Right atrium auricular region (tissue), 2 donors: ENCODE measurements around the gene MBD3L2B. TPM values are rescaled to one million over a fixed set of nuclear protein-coding genes. Genes with fewer than 3 reads are reported as not detected.
"Not testable (repeated sequence)": the region's sequence is repeated elsewhere in the genome, so short reads cannot be mapped to it uniquely, and the experiment has no call there.

Experiments
- DNase-seq: peaks from one replicate; pipeline ENCODE4 v3.0.0-alpha.2; 2019; ENCODE audit warnings: low spot score
- H3K27ac ChIP-seq, 2 donors: fragments of 200-600 bp; sonication (generic); 1 replicate in 1 of 2; 2 replicates in 1 of 2; pipeline ENCODE4 v1.5.1; 2016 to 2019
- H3K27me3 ChIP-seq, 2 donors: fragments of 200-600 bp; sonication (generic); one replicate each; pipeline versions ENCODE4 v1.5.1 to v1.6.0; 2017 to 2019
- H3K36me3 ChIP-seq: fragments of 200-600 bp; sonication (generic); one replicate; pipeline ENCODE4 v1.5.1; 2016
- H3K4me1 ChIP-seq, 2 donors: fragments of 200-600 bp; sonication (generic); one replicate each; pipeline versions ENCODE4 v1.5.1 to v1.6.0; 2017 to 2019
- H3K4me3 ChIP-seq, 2 donors: fragments of 200-600 bp; sonication (generic); 1 replicate in 1 of 2; 2 replicates in 1 of 2; pipeline ENCODE4 v1.5.1; 2017 to 2019; ENCODE audit warnings: mild to moderate bottlenecking in 1 of 2, moderate library complexity in 1 of 2
- H3K9me3 ChIP-seq, 2 donors: fragments of 200-600 bp; sonication (generic); one replicate each; pipeline ENCODE4 v1.5.1; 2019
- total RNA-seq, 2 donors: library from RNA; depleted of rRNA; stranded (reverse); fragments of >200 nt; gene quantifications; one replicate each; pipeline ENCODE4 v1.1.0, GENCODE V29; 2016
- TF ChIP-seq, protein P1 (sequence below), 2 donors: fragments of 200-600 bp; sonication (generic); IDR thresholded peaks; one replicate each; pipeline ENCODE4 v1.5.1; 2019; ENCODE audit warnings: antibody characterized with exemption in 2 of 2

Gene MBD3L2B
- total RNA-seq, 2 donors from 2014 or later: not detected

DNA sequence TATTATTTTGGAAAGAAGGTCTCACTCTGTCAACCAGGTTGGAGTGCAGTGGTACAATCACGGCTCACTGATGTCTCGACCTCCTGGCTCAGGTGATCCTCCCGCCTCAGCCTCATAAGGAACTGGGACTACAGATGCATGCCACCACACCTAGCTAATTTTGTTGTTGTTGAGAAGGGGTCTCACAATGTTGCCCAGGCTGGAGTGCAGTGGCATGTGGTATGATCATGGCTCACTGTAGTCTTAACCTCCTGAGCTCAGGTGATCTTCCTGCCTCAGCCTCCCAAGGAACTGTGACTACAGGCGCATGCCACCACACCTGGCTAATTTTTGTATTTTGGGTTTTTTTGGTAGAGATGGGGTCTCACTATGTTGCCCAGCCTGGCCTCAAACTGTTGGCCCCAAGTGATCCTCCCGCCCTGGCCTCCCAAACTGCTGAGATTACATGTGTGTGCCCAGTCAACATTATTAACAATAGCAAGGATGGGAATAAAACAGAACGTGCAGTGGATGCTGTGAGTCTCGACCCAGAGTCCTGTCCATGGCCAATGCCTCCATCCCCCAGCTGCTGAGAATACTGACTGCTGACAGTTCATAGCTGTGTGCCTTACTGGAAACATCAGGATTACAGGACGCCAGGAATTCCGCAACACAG is 42.7 kb upstream of the MBD3L2B start:
- Histone ChIP-seq H3K9me3 (no peaks in the 10 kb centered on the region), H3K4me1 (no peaks in the 10 kb centered on the region), H3K36me3 (no peaks in the 10 kb centered on the region), H3K27ac (no peak overlapping the region), H3K27me3 (no peaks in the 10 kb centered on the region), H3K4me3 (no peak overlapping the region)
- DNase-seq: no peak
- TF ChIP-seq, protein P1, sequence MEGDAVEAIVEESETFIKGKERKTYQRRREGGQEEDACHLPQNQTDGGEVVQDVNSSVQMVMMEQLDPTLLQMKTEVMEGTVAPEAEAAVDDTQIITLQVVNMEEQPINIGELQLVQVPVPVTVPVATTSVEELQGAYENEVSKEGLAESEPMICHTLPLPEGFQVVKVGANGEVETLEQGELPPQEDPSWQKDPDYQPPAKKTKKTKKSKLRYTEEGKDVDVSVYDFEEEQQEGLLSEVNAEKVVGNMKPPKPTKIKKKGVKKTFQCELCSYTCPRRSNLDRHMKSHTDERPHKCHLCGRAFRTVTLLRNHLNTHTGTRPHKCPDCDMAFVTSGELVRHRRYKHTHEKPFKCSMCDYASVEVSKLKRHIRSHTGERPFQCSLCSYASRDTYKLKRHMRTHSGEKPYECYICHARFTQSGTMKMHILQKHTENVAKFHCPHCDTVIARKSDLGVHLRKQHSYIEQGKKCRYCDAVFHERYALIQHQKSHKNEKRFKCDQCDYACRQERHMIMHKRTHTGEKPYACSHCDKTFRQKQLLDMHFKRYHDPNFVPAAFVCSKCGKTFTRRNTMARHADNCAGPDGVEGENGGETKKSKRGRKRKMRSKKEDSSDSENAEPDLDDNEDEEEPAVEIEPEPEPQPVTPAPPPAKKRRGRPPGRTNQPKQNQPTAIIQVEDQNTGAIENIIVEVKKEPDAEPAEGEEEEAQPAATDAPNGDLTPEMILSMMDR (IDR thresholded peaks at IDR 0.05): no peak

DNA sequence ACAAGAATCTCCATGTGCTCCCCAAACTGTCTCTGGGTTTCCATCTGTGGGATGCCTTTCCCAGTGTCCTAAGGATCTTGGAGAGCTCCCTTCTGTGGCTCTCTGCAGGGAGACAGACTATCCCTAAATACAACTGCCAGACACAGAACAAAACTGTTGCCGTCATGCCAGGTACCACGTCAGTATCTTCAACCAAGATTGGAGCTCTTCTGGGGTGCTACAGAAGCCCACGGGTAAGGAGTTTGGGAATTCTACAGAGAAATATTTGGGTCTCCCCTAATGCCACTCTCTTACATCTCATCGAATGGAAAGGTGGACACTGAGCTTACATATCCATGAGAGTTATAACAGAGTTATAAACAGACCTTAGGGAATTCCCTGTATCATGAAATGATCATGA is 42.1 kb upstream of the MBD3L2B start:
- Histone ChIP-seq H3K9me3 (no peaks in the 10 kb centered on the region), H3K4me3 (no peak overlapping the region), H3K27ac (no peak overlapping the region), H3K4me1 (no peaks in the 10 kb centered on the region), H3K27me3 (no peaks in the 10 kb centered on the region), H3K36me3 (no peaks in the 10 kb centered on the region)
- TF ChIP-seq, protein P1 (IDR thresholded peaks at IDR 0.05): no peak
- no peak for DNase-seq

DNA sequence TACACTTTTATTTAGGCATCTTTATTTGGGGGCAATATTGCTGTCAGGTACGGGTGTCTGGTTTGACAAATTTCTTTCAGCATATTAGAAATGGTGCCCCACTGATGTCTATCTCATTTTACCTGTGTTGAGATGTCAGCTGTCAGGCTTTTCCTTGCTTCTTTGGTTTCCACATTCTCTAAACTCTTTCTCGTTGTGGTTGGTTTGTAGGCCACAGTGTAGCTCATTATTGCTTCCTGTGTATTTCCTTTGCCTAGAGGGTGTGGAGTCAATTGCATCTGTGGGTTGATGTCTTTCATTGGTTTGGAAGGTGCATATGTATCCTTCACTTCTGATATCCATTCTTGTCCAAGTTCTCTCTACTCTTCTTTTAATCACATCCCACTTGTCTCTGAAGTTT is 38.7 kb upstream of the MBD3L2B start:
- not testable (repeated sequence) for H3K36me3 ChIP-seq, H3K4me1 ChIP-seq, H3K27me3 ChIP-seq, DNase-seq, H3K4me3 ChIP-seq, H3K9me3 ChIP-seq, H3K27ac ChIP-seq

DNA sequence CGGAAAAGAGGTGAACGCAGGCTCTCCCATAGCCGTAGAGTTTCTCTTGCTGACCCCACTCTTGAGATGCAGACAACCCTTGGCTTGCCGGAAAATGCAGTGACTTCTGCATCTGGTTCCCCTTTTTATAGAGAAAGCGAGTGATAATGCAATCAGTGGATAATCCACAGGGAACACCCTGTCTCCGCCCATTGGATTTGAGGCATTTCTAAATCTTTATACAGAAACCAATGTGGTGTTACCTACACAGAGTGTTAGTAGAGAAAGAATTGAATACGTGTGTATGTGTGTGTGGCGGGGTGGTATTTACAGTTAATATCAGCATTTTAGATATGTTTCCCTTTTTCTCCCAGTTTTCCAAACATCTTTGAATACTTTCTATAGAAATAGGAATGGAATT is 37.3 kb upstream of the MBD3L2B start, which contains the start of gene MBD3L3:
MBD3L3 (minus strand) TSS at position 101 of the 400 bp plus-strand sequence; CDS start at position 30, 71 bp downstream.
- not testable (repeated sequence) for DNase-seq, H3K9me3 ChIP-seq, H3K27me3 ChIP-seq, H3K27ac ChIP-seq, H3K4me1 ChIP-seq, H3K36me3 ChIP-seq, H3K4me3 ChIP-seq

DNA sequence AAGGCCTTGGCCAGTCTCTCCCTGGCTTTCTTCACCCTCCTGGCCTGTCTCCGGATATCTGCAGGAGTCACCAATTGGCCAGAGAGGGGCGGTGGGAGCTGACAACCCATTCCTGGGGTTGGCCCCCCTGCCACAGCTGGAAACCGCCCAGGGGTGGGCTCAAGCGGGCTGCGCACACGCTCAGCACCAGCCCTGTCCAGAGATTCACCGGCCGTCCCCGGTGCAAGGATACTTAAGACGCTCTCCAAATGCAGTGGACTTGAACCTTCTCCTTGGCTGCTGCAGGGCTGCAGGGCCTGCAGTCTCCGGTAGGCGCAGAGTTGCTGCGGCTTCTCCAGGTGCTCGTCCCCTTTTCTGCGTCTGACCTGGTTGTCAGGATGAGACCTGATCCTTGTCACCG is 35.1 kb upstream of the MBD3L2B start:
- not testable (repeated sequence) for H3K27me3 ChIP-seq, H3K4me3 ChIP-seq, H3K4me1 ChIP-seq, H3K9me3 ChIP-seq, H3K36me3 ChIP-seq, DNase-seq, H3K27ac ChIP-seq

DNA sequence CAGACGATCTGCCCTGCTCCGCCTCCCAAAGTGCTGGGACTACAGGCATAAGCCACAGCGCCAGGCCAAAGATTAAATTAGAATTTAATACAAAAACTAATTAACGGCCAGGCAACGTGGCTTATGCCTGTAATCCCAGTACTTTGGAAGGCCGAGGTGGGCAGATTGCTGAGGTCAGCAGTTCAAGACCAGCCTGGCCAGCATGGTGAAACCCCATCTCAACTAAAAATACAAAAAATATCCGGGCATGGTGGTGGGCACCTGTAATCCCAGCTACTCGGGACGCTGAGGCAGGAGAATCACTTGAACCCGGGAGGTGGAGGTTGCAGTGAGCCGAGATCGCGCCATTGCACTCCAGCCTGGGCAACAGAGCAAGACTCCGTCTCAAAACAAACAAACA is 34.4 kb upstream of the MBD3L2B start:
- H3K4me3 ChIP-seq, H3K27me3 ChIP-seq, H3K36me3 ChIP-seq, DNase-seq, H3K9me3 ChIP-seq, H3K27ac ChIP-seq, H3K4me1 ChIP-seq: not testable (repeated sequence)

DNA sequence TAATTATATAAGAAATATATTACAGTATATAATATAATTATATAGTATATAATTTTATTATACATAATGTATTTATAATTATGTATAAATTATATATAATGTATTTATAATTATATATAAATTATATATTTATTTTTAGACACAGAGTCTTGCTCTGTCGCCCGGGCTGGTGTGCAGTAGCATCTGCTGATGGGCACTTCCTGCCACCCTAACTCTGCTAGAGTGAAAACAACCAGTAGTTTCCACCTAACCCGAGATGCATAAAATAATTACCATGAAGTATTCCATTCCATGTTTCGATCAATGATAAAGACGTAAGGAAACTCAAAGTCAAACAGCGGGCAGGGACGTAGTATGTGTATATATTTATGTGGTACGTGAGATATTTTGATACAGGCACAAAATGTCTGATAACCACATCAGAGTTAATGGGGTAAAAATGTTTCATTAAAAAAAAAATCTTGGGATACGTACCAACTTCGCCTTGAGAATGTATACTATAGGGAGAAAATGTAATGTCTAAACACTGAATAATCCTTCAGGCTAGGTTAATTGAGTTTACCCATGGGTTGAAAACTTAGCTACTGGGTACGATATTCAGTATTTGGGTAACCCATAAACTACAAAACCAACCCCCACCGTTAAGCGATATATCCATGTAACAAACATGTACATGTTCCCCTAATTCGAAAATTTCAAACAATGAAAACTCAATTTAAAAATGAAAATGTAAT is 33.6 kb upstream of the MBD3L2B start:
- not testable (repeated sequence) for H3K9me3 ChIP-seq, H3K36me3 ChIP-seq, H3K4me1 ChIP-seq, H3K4me3 ChIP-seq, H3K27ac ChIP-seq, H3K27me3 ChIP-seq, DNase-seq

DNA sequence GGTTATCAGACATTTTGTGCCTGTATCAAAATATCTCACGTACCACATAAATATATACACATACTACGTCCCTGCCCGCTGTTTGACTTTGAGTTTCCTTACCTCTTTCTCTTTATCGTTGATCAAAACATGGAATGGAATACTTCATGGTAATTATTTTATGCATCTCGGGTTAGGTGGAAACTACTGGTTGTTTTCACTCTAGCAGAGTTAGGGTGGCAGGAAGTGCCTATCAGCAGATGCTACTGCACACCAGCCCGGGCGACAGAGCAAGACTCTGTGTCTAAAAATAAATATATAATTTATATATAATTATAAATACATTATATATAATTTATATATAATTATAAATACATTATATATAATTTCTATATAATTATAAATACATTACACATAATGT is 31.7 kb upstream of the MBD3L2B start:
- not testable (repeated sequence) for H3K36me3 ChIP-seq, H3K9me3 ChIP-seq, H3K4me1 ChIP-seq, H3K4me3 ChIP-seq, H3K27ac ChIP-seq, H3K27me3 ChIP-seq, DNase-seq

DNA sequence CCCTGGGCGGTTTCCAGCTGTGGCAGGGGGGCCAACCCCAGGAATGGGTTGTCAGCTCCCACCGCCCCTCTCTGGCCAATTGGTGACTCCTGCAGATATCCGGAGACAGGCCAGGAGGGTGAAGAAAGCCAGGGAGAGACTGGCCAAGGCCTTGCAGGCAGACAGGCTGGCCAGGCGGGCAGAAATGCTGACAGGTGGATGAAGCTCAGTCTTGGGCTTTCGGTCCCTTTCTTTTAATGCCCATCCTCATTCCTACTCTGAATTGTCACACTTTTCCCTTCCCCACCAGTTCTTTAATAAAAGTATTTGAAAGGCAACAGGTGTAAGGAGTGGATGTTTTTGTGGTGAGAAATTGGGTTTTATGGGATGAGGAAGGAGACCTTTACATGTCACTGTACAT is 30.2 kb upstream of the MBD3L2B start:
- H3K27ac ChIP-seq, H3K36me3 ChIP-seq, DNase-seq, H3K27me3 ChIP-seq, H3K9me3 ChIP-seq, H3K4me3 ChIP-seq, H3K4me1 ChIP-seq: not testable (repeated sequence)

DNA sequence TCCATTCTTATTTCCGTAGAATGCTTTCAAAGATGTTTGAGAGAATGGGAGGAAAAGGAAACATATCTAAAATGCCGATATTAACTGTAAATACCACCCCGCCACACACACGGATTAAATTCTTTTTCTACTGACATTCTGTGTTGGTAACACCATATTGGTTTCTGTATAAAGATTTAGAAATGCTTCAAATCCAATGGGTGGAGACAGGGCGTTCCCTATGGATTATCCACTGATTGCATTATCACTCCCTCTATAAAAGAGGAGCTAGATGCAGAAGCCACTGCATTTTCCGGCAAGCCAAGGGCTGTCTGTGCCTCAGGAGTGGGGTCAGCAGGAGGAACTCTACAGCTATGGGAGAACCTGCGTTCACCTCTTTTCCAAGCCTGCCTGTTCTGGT is 27.8 kb upstream of the MBD3L2B start, which contains the start of gene MBD3L2:
MBD3L2 (plus strand) TSS at position 301 of the 400 bp plus-strand sequence; CDS start at position 354, 53 bp downstream.
- not testable (repeated sequence) for DNase-seq, H3K9me3 ChIP-seq, H3K4me1 ChIP-seq, H3K27me3 ChIP-seq, H3K36me3 ChIP-seq, H3K27ac ChIP-seq, H3K4me3 ChIP-seq

DNA sequence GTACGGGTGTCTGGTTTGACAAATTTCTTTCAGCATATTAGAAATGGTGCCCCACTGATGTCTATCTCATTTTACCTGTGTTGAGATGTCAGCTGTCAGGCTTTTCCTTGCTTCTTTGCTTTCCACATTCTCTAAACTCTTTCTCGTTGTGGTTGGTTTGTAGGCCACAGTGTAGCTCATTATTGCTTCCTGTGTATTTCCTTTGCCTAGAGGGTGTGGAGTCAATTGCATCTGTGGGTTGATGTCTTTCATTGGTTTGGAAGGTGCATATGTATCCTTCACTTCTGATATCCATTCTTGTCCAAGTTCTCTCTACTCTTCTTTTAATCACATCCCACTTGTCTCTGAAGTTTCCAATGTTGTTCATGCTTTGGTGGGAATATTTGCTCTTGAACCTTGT is 20.3 kb upstream of the MBD3L2B start:
- H3K4me1 ChIP-seq, DNase-seq, H3K27me3 ChIP-seq, H3K4me3 ChIP-seq, H3K27ac ChIP-seq, H3K36me3 ChIP-seq, H3K9me3 ChIP-seq: not testable (repeated sequence)

DNA sequence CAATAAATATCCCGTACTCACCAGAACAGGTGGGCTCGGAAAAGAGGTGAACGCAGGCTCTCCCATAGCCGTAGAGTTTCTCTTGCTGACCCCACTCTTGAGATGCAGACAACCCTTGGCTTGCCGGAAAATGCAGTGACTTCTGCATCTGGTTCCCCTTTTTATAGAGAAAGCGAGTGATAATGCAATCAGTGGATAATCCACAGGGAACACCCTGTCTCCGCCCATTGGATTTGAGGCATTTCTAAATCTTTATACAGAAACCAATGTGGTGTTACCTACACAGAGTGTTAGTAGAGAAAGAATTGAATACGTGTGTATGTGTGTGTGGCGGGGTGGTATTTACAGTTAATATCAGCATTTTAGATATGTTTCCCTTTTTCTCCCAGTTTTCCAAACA is 18.8 kb upstream of the MBD3L2B start, which contains the start of gene MBD3L4:
MBD3L4 (minus strand) TSS at position 101 of the 400 bp plus-strand sequence; CDS start at position 66, 35 bp downstream.
- not testable (repeated sequence) for DNase-seq, H3K36me3 ChIP-seq, H3K27ac ChIP-seq, H3K4me3 ChIP-seq, H3K4me1 ChIP-seq, H3K9me3 ChIP-seq, H3K27me3 ChIP-seq

DNA sequence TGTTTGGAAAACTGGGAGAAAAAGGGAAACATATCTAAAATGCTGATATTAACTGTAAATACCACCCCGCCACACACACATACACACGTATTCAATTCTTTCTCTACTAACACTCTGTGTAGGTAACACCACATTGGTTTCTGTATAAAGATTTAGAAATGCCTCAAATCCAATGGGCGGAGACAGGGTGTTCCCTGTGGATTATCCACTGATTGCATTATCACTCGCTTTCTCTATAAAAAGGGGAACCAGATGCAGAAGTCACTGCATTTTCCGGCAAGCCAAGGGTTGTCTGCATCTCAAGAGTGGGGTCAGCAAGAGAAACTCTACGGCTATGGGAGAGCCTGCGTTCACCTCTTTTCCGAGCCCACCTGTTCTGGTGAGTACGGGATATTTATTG is 9.0 kb upstream of the MBD3L2B start, which contains the start of gene MBD3L5:
MBD3L5 (plus strand) TSS at position 301 of the 400 bp plus-strand sequence; CDS start at position 335, 34 bp downstream.
- not testable (repeated sequence) for H3K36me3 ChIP-seq, H3K9me3 ChIP-seq, DNase-seq, H3K4me3 ChIP-seq, H3K27ac ChIP-seq, H3K4me1 ChIP-seq, H3K27me3 ChIP-seq
